ENCODE data around the gene CLDN24.

DNA sequence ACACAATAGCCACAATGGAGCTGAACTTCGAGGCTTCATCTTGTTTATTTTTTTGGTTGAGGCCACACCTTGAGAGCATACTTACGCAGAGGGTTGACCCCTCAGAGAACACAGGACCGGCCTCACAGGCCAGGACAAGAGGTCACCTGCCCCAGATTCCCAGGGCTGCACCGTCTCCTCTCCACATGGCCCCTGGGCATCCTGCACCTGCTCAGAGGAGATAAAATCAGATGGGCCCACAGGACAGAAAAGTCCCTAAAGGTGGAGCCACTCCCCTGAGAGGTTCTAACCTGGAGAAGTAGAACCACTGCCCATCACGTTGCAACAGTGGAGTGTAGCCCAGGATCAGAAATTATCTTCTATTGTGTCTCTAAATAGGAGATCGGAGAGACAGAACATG, 1.1 kb upstream of the CLDN24 start:
- TF ChIP-seq, protein P1, sequence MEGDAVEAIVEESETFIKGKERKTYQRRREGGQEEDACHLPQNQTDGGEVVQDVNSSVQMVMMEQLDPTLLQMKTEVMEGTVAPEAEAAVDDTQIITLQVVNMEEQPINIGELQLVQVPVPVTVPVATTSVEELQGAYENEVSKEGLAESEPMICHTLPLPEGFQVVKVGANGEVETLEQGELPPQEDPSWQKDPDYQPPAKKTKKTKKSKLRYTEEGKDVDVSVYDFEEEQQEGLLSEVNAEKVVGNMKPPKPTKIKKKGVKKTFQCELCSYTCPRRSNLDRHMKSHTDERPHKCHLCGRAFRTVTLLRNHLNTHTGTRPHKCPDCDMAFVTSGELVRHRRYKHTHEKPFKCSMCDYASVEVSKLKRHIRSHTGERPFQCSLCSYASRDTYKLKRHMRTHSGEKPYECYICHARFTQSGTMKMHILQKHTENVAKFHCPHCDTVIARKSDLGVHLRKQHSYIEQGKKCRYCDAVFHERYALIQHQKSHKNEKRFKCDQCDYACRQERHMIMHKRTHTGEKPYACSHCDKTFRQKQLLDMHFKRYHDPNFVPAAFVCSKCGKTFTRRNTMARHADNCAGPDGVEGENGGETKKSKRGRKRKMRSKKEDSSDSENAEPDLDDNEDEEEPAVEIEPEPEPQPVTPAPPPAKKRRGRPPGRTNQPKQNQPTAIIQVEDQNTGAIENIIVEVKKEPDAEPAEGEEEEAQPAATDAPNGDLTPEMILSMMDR (IDR thresholded peaks at IDR 0.05; ENCODE audit: low read length) = no peak
- TF ChIP-seq EZH2 (IDR thresholded peaks at IDR 0.05; ENCODE audit: borderline replicate concordance, low read length) = no peak

Data from OCI-LY1 (cell line).